ENCODE measurements around the gene CFAP54.
"Not testable (repeated sequence)": the region's sequence is repeated elsewhere in the genome, so short reads cannot be mapped to it uniquely, and the experiment has no call there.

Gene CFAP54

GRCh38 chr12:96623656-96624217, 134.4 kb downstream of the CFAP54 start:
- H3K27ac ChIP-seq (ENCODE audit: low read depth, low read length, severe bottlenecking): no peak overlapping the region
- no CpG with 5 or more reads among the region's 4 CpGs for WGBS, 2 experiments (ENCODE audit: insufficient coverage in 2 of 2)
- no peaks in the 10 kb centered on the region for H3K9me3 ChIP-seq (ENCODE audit: control insufficient read depth, low read length)
- H3K4me1 ChIP-seq (ENCODE audit: control insufficient read depth, insufficient read depth, low read length, poor library complexity, severe bottlenecking): no peaks in the 10 kb centered on the region
- H3K4me3 ChIP-seq (ENCODE audit: extremely low read depth, insufficient read depth, low read length, poor library complexity, severe bottlenecking): no peak overlapping the region
- H3K36me3 ChIP-seq (ENCODE audit: control insufficient read depth, insufficient read depth, low read length): no peaks in the 10 kb centered on the region

GRCh38 chr12:96635844-96636243, 146.5 kb downstream of the CFAP54 start:
- no peaks in the 10 kb centered on the region for H3K36me3 ChIP-seq (ENCODE audit: control insufficient read depth, insufficient read depth, low read length)
- H3K9me3 ChIP-seq (ENCODE audit: control insufficient read depth, low read length): no peaks in the 10 kb centered on the region
- WGBS, 2 experiments (ENCODE audit: insufficient coverage in 2 of 2): 88 to 94% methylated on average over 2 of the region's 3 CpGs

GRCh38 chr12:96636895-96637294, 147.5 kb downstream of the CFAP54 start:
- no peak overlapping the region for H3K4me3 ChIP-seq (ENCODE audit: extremely low read depth, insufficient read depth, low read length, poor library complexity, severe bottlenecking)
- 91 to 100% methylated on average over 2 to 3 of the region's 5 CpGs for WGBS, 2 experiments (ENCODE audit: insufficient coverage in 2 of 2)
- no peaks in the 10 kb centered on the region for H3K4me1 ChIP-seq (ENCODE audit: control insufficient read depth, insufficient read depth, low read length, poor library complexity, severe bottlenecking)
- no peaks in the 10 kb centered on the region for H3K36me3 ChIP-seq (ENCODE audit: control insufficient read depth, insufficient read depth, low read length)
- no peak overlapping the region for H3K27ac ChIP-seq (ENCODE audit: low read depth, low read length, severe bottlenecking)
- no peaks in the 10 kb centered on the region for H3K9me3 ChIP-seq (ENCODE audit: control insufficient read depth, low read length)

More at GRCh38 chr12:96635844-96636243, 146.5 kb downstream of the CFAP54 start:
- H3K27ac ChIP-seq (ENCODE audit: low read depth, low read length, severe bottlenecking): no peak overlapping the region
- H3K4me3 ChIP-seq (ENCODE audit: extremely low read depth, insufficient read depth, low read length, poor library complexity, severe bottlenecking): no peak overlapping the region
- no peaks in the 10 kb centered on the region for H3K4me1 ChIP-seq (ENCODE audit: control insufficient read depth, insufficient read depth, low read length, poor library complexity, severe bottlenecking)

GRCh38 chr12:96648923-96649322, 159.5 kb downstream of the CFAP54 start:
- Histone ChIP-seq H3K9me3 (ENCODE audit: control insufficient read depth, low read length) (peaks cover 5% of the 10 kb centered on the region), H3K4me1 (ENCODE audit: control insufficient read depth, insufficient read depth, low read length, poor library complexity, severe bottlenecking) (no peaks in the 10 kb centered on the region), H3K36me3 (ENCODE audit: control insufficient read depth, insufficient read depth, low read length) (no peaks in the 10 kb centered on the region), H3K4me3 (ENCODE audit: extremely low read depth, insufficient read depth, low read length, poor library complexity, severe bottlenecking) (no peak overlapping the region), H3K27ac (ENCODE audit: low read depth, low read length, severe bottlenecking) (no peak overlapping the region)
- 71% methylated on average over 1 of the region's 1 CpG; no CpG with 5 or more reads in 1 of the 2 experiments for WGBS, 2 experiments (ENCODE audit: insufficient coverage in 2 of 2)

- 43% methylated on average over 1 of the region's 2 CpGs; no CpG with 5 or more reads in 1 of the 2 experiments for WGBS, 2 experiments (ENCODE audit: insufficient coverage in 2 of 2)
- Histone ChIP-seq H3K4me3 (ENCODE audit: extremely low read depth, insufficient read depth, low read length, poor library complexity, severe bottlenecking) (no peak overlapping the region), H3K9me3 (ENCODE audit: control insufficient read depth, low read length) (no peaks in the 10 kb centered on the region), H3K36me3 (ENCODE audit: control insufficient read depth, insufficient read depth, low read length) (no peaks in the 10 kb centered on the region), H3K27ac (ENCODE audit: low read depth, low read length, severe bottlenecking) (no peak overlapping the region), H3K4me1 (ENCODE audit: control insufficient read depth, insufficient read depth, low read length, poor library complexity, severe bottlenecking) (no peaks in the 10 kb centered on the region)
Measured at GRCh38 chr12:96652870-96653269, 163.5 kb downstream of the CFAP54 start.

GRCh38 chr12:96658075-96658474, 168.7 kb downstream of the CFAP54 start:
- H3K36me3 ChIP-seq (ENCODE audit: control insufficient read depth, insufficient read depth, low read length): no peaks in the 10 kb centered on the region
- H3K4me1 ChIP-seq (ENCODE audit: control insufficient read depth, insufficient read depth, low read length, poor library complexity, severe bottlenecking): no peaks in the 10 kb centered on the region
- WGBS, 2 experiments (ENCODE audit: insufficient coverage in 2 of 2): no CpG with 5 or more reads among the region's 1 CpG
- no peaks in the 10 kb centered on the region for H3K9me3 ChIP-seq (ENCODE audit: control insufficient read depth, low read length)
- no peak overlapping the region for H3K4me3 ChIP-seq (ENCODE audit: extremely low read depth, insufficient read depth, low read length, poor library complexity, severe bottlenecking)
- no peak overlapping the region for H3K27ac ChIP-seq (ENCODE audit: low read depth, low read length, severe bottlenecking)

- H3K4me3 ChIP-seq (ENCODE audit: extremely low read depth, insufficient read depth, low read length, poor library complexity, severe bottlenecking): no peak overlapping the region
- no peaks in the 10 kb centered on the region for H3K9me3 ChIP-seq (ENCODE audit: control insufficient read depth, low read length)
- H3K4me1 ChIP-seq (ENCODE audit: control insufficient read depth, insufficient read depth, low read length, poor library complexity, severe bottlenecking): no peaks in the 10 kb centered on the region
- no peak overlapping the region for H3K27ac ChIP-seq (ENCODE audit: low read depth, low read length, severe bottlenecking)
- 86 to 97% methylated on average over 1 to 4 of the region's 4 CpGs for WGBS, 2 experiments (ENCODE audit: insufficient coverage in 2 of 2)
- no peaks in the 10 kb centered on the region for H3K36me3 ChIP-seq (ENCODE audit: control insufficient read depth, insufficient read depth, low read length)
Measured at GRCh38 chr12:96669786-96670185, 180.4 kb downstream of the CFAP54 start.

GRCh38 chr12:96670334-96670899, 181.0 kb downstream of the CFAP54 start:
- Histone ChIP-seq H3K9me3 (ENCODE audit: control insufficient read depth, low read length) (no peaks in the 10 kb centered on the region), H3K4me1 (ENCODE audit: control insufficient read depth, insufficient read depth, low read length, poor library complexity, severe bottlenecking) (no peaks in the 10 kb centered on the region), H3K4me3 (ENCODE audit: extremely low read depth, insufficient read depth, low read length, poor library complexity, severe bottlenecking) (no peak overlapping the region), H3K27ac (ENCODE audit: low read depth, low read length, severe bottlenecking) (no peak overlapping the region), H3K36me3 (ENCODE audit: control insufficient read depth, insufficient read depth, low read length) (no peaks in the 10 kb centered on the region)
- 85 to 87% methylated on average over 2 to 3 of the region's 3 CpGs for WGBS, 2 experiments (ENCODE audit: insufficient coverage in 2 of 2)

GRCh38 chr12:96675519-96675918, 186.1 kb downstream of the CFAP54 start:
- not testable (repeated sequence) for H3K9me3 ChIP-seq (ENCODE audit: control insufficient read depth, low read length); H3K4me1 ChIP-seq (ENCODE audit: control insufficient read depth, insufficient read depth, low read length, poor library complexity, severe bottlenecking); H3K36me3 ChIP-seq (ENCODE audit: control insufficient read depth, insufficient read depth, low read length); H3K27ac ChIP-seq (ENCODE audit: low read depth, low read length, severe bottlenecking); H3K4me3 ChIP-seq (ENCODE audit: extremely low read depth, insufficient read depth, low read length, poor library complexity, severe bottlenecking)
- WGBS, 2 experiments (ENCODE audit: insufficient coverage in 2 of 2): no CpG with 5 or more reads among the region's 3 CpGs

GRCh38 chr12:96677363-96677762, 188.0 kb downstream of the CFAP54 start:
- H3K36me3 ChIP-seq (ENCODE audit: control insufficient read depth, insufficient read depth, low read length): no peaks in the 10 kb centered on the region
- WGBS, 2 experiments (ENCODE audit: insufficient coverage in 2 of 2): 100% methylated on average over 1 of the region's 1 CpG; no CpG with 5 or more reads in 1 of the 2 experiments
- H3K4me3 ChIP-seq (ENCODE audit: extremely low read depth, insufficient read depth, low read length, poor library complexity, severe bottlenecking): no peak overlapping the region
- H3K27ac ChIP-seq (ENCODE audit: low read depth, low read length, severe bottlenecking): no peak overlapping the region
- H3K9me3 ChIP-seq (ENCODE audit: control insufficient read depth, low read length): no peaks in the 10 kb centered on the region
- no peaks in the 10 kb centered on the region for H3K4me1 ChIP-seq (ENCODE audit: control insufficient read depth, insufficient read depth, low read length, poor library complexity, severe bottlenecking)

GRCh38 chr12:96687719-96688118, 198.3 kb downstream of the CFAP54 start:
- Histone ChIP-seq H3K9me3 (ENCODE audit: control insufficient read depth, low read length) (no peaks in the 10 kb centered on the region), H3K4me1 (ENCODE audit: control insufficient read depth, insufficient read depth, low read length, poor library complexity, severe bottlenecking) (no peaks in the 10 kb centered on the region), H3K36me3 (ENCODE audit: control insufficient read depth, insufficient read depth, low read length) (no peaks in the 10 kb centered on the region), H3K4me3 (ENCODE audit: extremely low read depth, insufficient read depth, low read length, poor library complexity, severe bottlenecking) (no peak overlapping the region), H3K27ac (ENCODE audit: low read depth, low read length, severe bottlenecking) (no peak overlapping the region)
- WGBS, 2 experiments (ENCODE audit: insufficient coverage in 2 of 2): 78 to 79% methylated on average over 2 of the region's 4 CpGs

Measured in mesodermal cell (in vitro differentiated cells).